Liver (tissue), 9 donors: ENCODE measurements around the gene ZNF777. TPM values are rescaled to one million over a fixed set of nuclear protein-coding genes. Genes with fewer than 3 reads are reported as not detected.

Experiments
- DNase-seq: peaks from one replicate; pipeline ENCODE4 v3.0.0-alpha.2; 2017; ENCODE audit warnings: low spot score
- H3K27ac ChIP-seq, 2 donors: one replicate each; pipeline ENCODE4 v1.7.0; 2013; ENCODE audit warnings: inconsistent platforms in 2 of 2, low read length in 2 of 2, control low read depth in 1 of 2, low read depth in 1 of 2, mild to moderate bottlenecking in 1 of 2
- H3K27me3 ChIP-seq, 4 donors: one replicate each; pipeline versions ENCODE4 v1.6.1 to v1.7.0; 2013; ENCODE audit warnings: low read length in 3 of 4, inconsistent platforms in 1 of 4, mild to moderate bottlenecking in 1 of 4, moderate library complexity in 1 of 4; ENCODE audit not compliant: control insufficient read depth in 4 of 4, insufficient read depth in 4 of 4
- H3K36me3 ChIP-seq, 4 donors: one replicate each; pipeline versions ENCODE4 v1.6.1 to v1.7.0; 2013; ENCODE audit warnings: low read length in 3 of 4, mild to moderate bottlenecking in 3 of 4, low read depth in 1 of 4, moderate library complexity in 1 of 4; ENCODE audit not compliant: control insufficient read depth in 4 of 4, insufficient read depth in 3 of 4
- H3K4me1 ChIP-seq, 4 donors: one replicate each; pipeline versions ENCODE4 v1.6.1 to v1.7.0; 2013; ENCODE audit warnings: low read length in 3 of 4, mild to moderate bottlenecking in 3 of 4, moderate library complexity in 1 of 4; ENCODE audit not compliant: control insufficient read depth in 4 of 4, insufficient read depth in 4 of 4
- H3K4me3 ChIP-seq, 3 donors: one replicate each; pipeline versions ENCODE4 v1.6.1 to v1.7.0; 2013; ENCODE audit warnings: low read length in 3 of 3, control low read depth in 1 of 3, low read depth in 1 of 3, mild to moderate bottlenecking in 1 of 3
- H3K9ac ChIP-seq, 2 donors: one replicate each; pipeline ENCODE4 v1.7.0; 2013; ENCODE audit warnings: low read length in 2 of 2, mild to moderate bottlenecking in 2 of 2, moderate library complexity in 2 of 2, control low read depth in 1 of 2, low read depth in 1 of 2
- H3K9me3 ChIP-seq, 4 donors: one replicate each; pipeline versions ENCODE4 v1.6.1 to v1.7.0; 2013; ENCODE audit warnings: low read length in 3 of 4; ENCODE audit not compliant: control insufficient read depth in 4 of 4
- ATF3 ChIP-seq: IDR thresholded peaks from 2 replicates; pipeline ENCODE4 v1.6.1; 2016; ENCODE audit warnings: antibody characterized with exemption
- CTCF ChIP-seq: fragments of 150-350 bp; IDR thresholded peaks from 2 replicates; pipeline ENCODE4 v1.5.1; 2017; ENCODE audit warnings: improper control_type of control experiment, low read depth, low read length; ENCODE audit not compliant: missing input control
- EGR1 ChIP-seq, 2 donors: IDR thresholded peaks; 2 replicates each; pipeline ENCODE4 v1.6.1; 2016 to 2018; ENCODE audit warnings: antibody characterized with exemption in 2 of 2, low read depth in 2 of 2
- FOXA2 ChIP-seq: IDR thresholded peaks from 2 replicates; pipeline ENCODE4 v1.6.1; 2016; ENCODE audit warnings: antibody characterized with exemption
- GABPA ChIP-seq, 2 donors: IDR thresholded peaks in 1 of 2; conservative IDR thresholded peaks in 1 of 2; 2 replicates each; pipeline ENCODE4 v1.6.1; 2016; ENCODE audit warnings: antibody characterized with exemption in 2 of 2, mild to moderate bottlenecking in 1 of 2, moderate library complexity in 1 of 2
- HNF4A ChIP-seq, 2 donors: conservative IDR thresholded peaks; 2 replicates each; pipeline ENCODE4 v1.6.1; 2016; ENCODE audit warnings: antibody characterized with exemption in 2 of 2, mild to moderate bottlenecking in 2 of 2
- HNF4G ChIP-seq: IDR thresholded peaks from 2 replicates; pipeline ENCODE4 v1.6.1; 2016; ENCODE audit warnings: antibody characterized with exemption
- JUND ChIP-seq, 2 donors: IDR thresholded peaks; 2 replicates each; pipeline ENCODE4 v1.6.1; 2016; ENCODE audit warnings: antibody characterized with exemption in 2 of 2
- REST ChIP-seq: IDR thresholded peaks from 2 replicates; pipeline ENCODE4 v1.6.1; 2016; ENCODE audit warnings: antibody characterized with exemption, mild to moderate bottlenecking
- RXRA ChIP-seq, 2 donors: IDR thresholded peaks; 2 replicates each; pipeline ENCODE4 v1.6.1; 2017 to 2018; ENCODE audit warnings: antibody characterized with exemption in 2 of 2, mild to moderate bottlenecking in 1 of 2
- SP1 ChIP-seq: IDR thresholded peaks from 2 replicates; pipeline ENCODE4 v1.6.1; 2018; ENCODE audit warnings: antibody characterized with exemption, mild to moderate bottlenecking
- TAF1 ChIP-seq: conservative IDR thresholded peaks from 2 replicates; pipeline ENCODE4 v1.6.1; 2016; ENCODE audit warnings: antibody characterized with exemption, mild to moderate bottlenecking
- YY1 ChIP-seq: IDR thresholded peaks from 2 replicates; pipeline ENCODE4 v1.6.1; 2016; ENCODE audit warnings: antibody characterized with exemption, mild to moderate bottlenecking
- ZBTB33 ChIP-seq: IDR thresholded peaks from 2 replicates; pipeline ENCODE4 v1.6.1; 2016; ENCODE audit warnings: antibody characterized with exemption
- WGBS: extraction: QIAGEN DNeasy Blood & Tissue Kit; methylation state at CpG from one replicate; pipeline ENCODE4 v1.1.7; 2013; 5-methylcytosine and 5-hydroxymethylcytosine counted together
- polyA plus RNA-seq, 2 donors: library from polyadenylated mRNA; stranded (reverse) in 1 of 2; unstranded in 1 of 2; fragments of 200-250 nt in 1 of 2; fragments of >200 nt in 1 of 2; fragmentation: Nextera tagmentation in 1 of 2; extraction: Ambion mirVana in 1 of 2; gene quantifications; one replicate each; pipeline versions ENCODE4 v1.2.1 to v1.2.3, GENCODE V29; 2013 to 2015
- total RNA-seq, 2 donors: library from RNA; depleted of rRNA; stranded (reverse); fragments of >200 nt; gene quantifications; one replicate each; pipeline ENCODE4 v1.2.3, GENCODE V29; 2014
- donor health status: healthy.
- donor health status: healthy.
- donor health status: healthy.
- donor health status: healthy.
- donor health status: healthy.

Gene ZNF777
- total and polyA plus RNA-seq, 4 donors, result 0.22 to 5.7 (median 4.1) TPM

GRCh38 chr7:149436358-149436757 is 24.5 kb downstream of the ZNF777 start:
- Histone ChIP-seq H3K9ac (no peak overlapping the region), H3K4me3 (no peak overlapping the region), H3K36me3 (peaks cover 14 to 40% (median 18%) of the 10 kb centered on the region in 4 donors), H3K27ac (no peak overlapping the region), H3K27me3 (no peaks in the 10 kb centered on the region), H3K9me3 (no peaks in the 10 kb centered on the region), H3K4me1 (no peaks in the 10 kb centered on the region)
- 97% methylated on average over 15 of the region's 15 CpGs for WGBS
- no peak for TF ChIP-seq GABPA (IDR thresholded peaks at IDR 0.05 in 1 of 2, conservative IDR thresholded peaks at IDR 0.05 in 1 of 2)
- TF ChIP-seq HNF4G, result no peak
- no peak for TF ChIP-seq CTCF
- TF ChIP-seq FOXA2, result no peak
- TF ChIP-seq HNF4A (conservative IDR thresholded peaks at IDR 0.05), result no peak
- no peak for TF ChIP-seq SP1
- no peak for TF ChIP-seq REST
- no peak for TF ChIP-seq EGR1 (IDR thresholded peaks at IDR 0.05; ENCODE audit: low read depth in 2 of 2)
- TF ChIP-seq ATF3, result no peak
- no peak for TF ChIP-seq RXRA (IDR thresholded peaks at IDR 0.05)
- no peak for TF ChIP-seq TAF1
- no peak for TF ChIP-seq YY1
- TF ChIP-seq ZBTB33, result no peak
- no peak for DNase-seq

- peaks cover 17 to 45% (median 22%) of the 10 kb centered on the region in 4 donors for H3K36me3 ChIP-seq
- WGBS, result 89% methylated on average over 8 of the region's 8 CpGs
- H3K9ac ChIP-seq, result no peak overlapping the region
- H3K9me3 ChIP-seq, result no peaks in the 10 kb centered on the region
- H3K27ac ChIP-seq, result no peak overlapping the region
- DNase-seq, result no peak
- no peaks in the 10 kb centered on the region for H3K4me1 ChIP-seq
- no peak overlapping the region for H3K4me3 ChIP-seq
- TF ChIP-seq HNF4G (no peak), SP1 (no peak), JUND (IDR thresholded peaks at IDR 0.05) (no peak)
- H3K27me3 ChIP-seq, result no peaks in the 10 kb centered on the region
Measured at GRCh38 chr7:149433124-149433523, 27.7 kb downstream of the ZNF777 start.
